Gastrocnemius medialis (tissue), 4 donors: Measurements from ENCODE around the gene DCP1A. TPM values are rescaled to one million over a fixed set of nuclear protein-coding genes. Genes with fewer than 3 reads are reported as not detected.

Experiments
- ATAC-seq, 2 donors: fragments of 150-250 bp; one replicate each; pipeline ENCODE4 v1.9.1; 2016
- DNase-seq, 2 donors: peaks; one replicate each; pipeline ENCODE4 v3.0.0-alpha.2; 2019
- H3K27ac ChIP-seq, 4 donors: fragments of 200-600 bp; sonication (generic); 1 replicate in 1 of 4; 2 replicates in 3 of 4; pipeline ENCODE4 v1.5.1; 2016 to 2018; ENCODE audit warnings: mild to moderate bottlenecking in 2 of 4, moderate library complexity in 1 of 4
- H3K27me3 ChIP-seq, 3 donors: fragments of 200-600 bp; sonication (generic) in 2 of 3; 1 replicate in 1 of 3; 2 replicates in 2 of 3; pipeline versions ENCODE4 v1.5.1 to v1.6.0; 2016 to 2019; ENCODE audit warnings: mild to moderate bottlenecking in 1 of 3, moderate library complexity in 1 of 3
- H3K36me3 ChIP-seq, 2 donors: fragments of 200-600 bp; sonication (generic) in 1 of 2; one replicate each; pipeline ENCODE4 v1.5.1; 2017 to 2018
- H3K4me1 ChIP-seq, 2 donors: fragments of 200-600 bp; sonication (generic) in 1 of 2; one replicate each; pipeline ENCODE4 v1.5.1; 2016 to 2017; ENCODE audit warnings: mild to moderate bottlenecking in 2 of 2
- H3K4me3 ChIP-seq, 4 donors: fragments of 200-600 bp; sonication (generic) in 3 of 4; 1 replicate in 1 of 4; 2 replicates in 3 of 4; pipeline ENCODE4 v1.5.1; 2016 to 2019; ENCODE audit warnings: mild to moderate bottlenecking in 2 of 4
- H3K9me3 ChIP-seq, 3 donors: fragments of 200-600 bp; sonication (generic) in 2 of 3; 1 replicate in 1 of 3; 2 replicates in 2 of 3; pipeline ENCODE4 v1.5.1; 2016 to 2019
- POLR2A ChIP-seq, 2 donors: fragments of 450-650 bp; IDR thresholded peaks; one replicate each; pipeline ENCODE4 v1.6.1; 2017; ENCODE audit warnings: antibody characterized with exemption in 2 of 2, mild to moderate bottlenecking in 2 of 2, moderate library complexity in 2 of 2
- in situ Hi-C, 4 donors: fragments of 200-750 bp; cut with MboI; loops; one replicate each; pipeline versions ENCODE4 v1.15.0 to v1.8.0; 2017; ENCODE audit warnings: low sequenced_read_pairs in 4 of 4
- intact Hi-C: fragments of 100-400 bp; cut with DNase I; formaldehyde crosslinking; loops from one replicate; pipeline ENCODE4 v1.15.1; 2023; ENCODE audit warnings: low total_unique reads
- total RNA-seq, 4 donors: library from RNA; depleted of rRNA; stranded (reverse); fragments of >200 nt; gene quantifications; one replicate each; pipeline versions ENCODE4 v1.1.0 to v1.2.3, GENCODE V29; 2016
- TF ChIP-seq, protein P1 (sequence below), 5 experiments: fragments of 450-650 bp in 3 of 5; fragments of 200-600 bp in 2 of 5; sonication (generic) in 2 of 5; IDR thresholded peaks in 4 of 5; conservative IDR thresholded peaks in 1 of 5; 1 replicate in 4 of 5; 2 replicates in 1 of 5; pipeline ENCODE4 v1.5.1; 2016 to 2019; ENCODE audit warnings: antibody characterized with exemption in 5 of 5, mild to moderate bottlenecking in 3 of 5, moderate library complexity in 3 of 5

DCP1A gene
- total RNA-seq, 4 donors from 2014 or later, result 10.9 to 18.4 (median 15.2) TPM

DNA sequence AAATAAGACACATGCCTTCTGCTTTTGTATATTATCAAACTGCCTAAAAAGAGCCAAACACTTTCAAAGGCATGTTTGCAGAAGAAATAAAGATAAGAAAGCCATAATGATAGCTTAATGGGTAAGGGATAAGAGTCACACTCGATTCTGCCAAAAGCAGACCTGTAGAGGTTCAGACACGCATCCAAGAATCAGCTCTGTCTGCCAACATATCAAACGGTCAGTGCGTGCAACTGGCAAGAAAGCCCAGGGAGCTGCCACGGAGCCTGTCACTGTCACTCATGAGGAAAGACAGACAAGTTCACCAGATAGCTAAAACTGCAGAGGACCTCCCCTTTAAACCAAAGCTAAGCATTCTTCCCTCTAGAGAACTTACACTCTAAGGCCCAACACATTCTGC is 23.2 kb downstream of the DCP1A start:
- Histone ChIP-seq H3K4me1 (peaks cover 49 to 59% of the 10 kb centered on the region in 2 donors), H3K4me3 (no peak overlapping the region), H3K27me3 (no peaks in the 10 kb centered on the region), H3K27ac (peak overlapping the region; percentile 44 to 74 (median 50)), H3K36me3 (peaks cover 0 to 8% of the 10 kb centered on the region in 2 donors), H3K9me3 (no peaks in the 10 kb centered on the region)
- ATAC-seq, result peak; percentile 35 to 51
- in situ Hi-C loops, result no loop called here
- intact Hi-C loops, result no loop called here
- peak; percentile 44 to 80 for DNase-seq
- TF ChIP-seq, protein P1, sequence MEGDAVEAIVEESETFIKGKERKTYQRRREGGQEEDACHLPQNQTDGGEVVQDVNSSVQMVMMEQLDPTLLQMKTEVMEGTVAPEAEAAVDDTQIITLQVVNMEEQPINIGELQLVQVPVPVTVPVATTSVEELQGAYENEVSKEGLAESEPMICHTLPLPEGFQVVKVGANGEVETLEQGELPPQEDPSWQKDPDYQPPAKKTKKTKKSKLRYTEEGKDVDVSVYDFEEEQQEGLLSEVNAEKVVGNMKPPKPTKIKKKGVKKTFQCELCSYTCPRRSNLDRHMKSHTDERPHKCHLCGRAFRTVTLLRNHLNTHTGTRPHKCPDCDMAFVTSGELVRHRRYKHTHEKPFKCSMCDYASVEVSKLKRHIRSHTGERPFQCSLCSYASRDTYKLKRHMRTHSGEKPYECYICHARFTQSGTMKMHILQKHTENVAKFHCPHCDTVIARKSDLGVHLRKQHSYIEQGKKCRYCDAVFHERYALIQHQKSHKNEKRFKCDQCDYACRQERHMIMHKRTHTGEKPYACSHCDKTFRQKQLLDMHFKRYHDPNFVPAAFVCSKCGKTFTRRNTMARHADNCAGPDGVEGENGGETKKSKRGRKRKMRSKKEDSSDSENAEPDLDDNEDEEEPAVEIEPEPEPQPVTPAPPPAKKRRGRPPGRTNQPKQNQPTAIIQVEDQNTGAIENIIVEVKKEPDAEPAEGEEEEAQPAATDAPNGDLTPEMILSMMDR (IDR thresholded peaks at IDR 0.05 in 4 of 5, conservative IDR thresholded peaks at IDR 0.05 in 1 of 5), result no peak
- no peak for TF ChIP-seq POLR2A (IDR thresholded peaks at IDR 0.05)

DNA sequence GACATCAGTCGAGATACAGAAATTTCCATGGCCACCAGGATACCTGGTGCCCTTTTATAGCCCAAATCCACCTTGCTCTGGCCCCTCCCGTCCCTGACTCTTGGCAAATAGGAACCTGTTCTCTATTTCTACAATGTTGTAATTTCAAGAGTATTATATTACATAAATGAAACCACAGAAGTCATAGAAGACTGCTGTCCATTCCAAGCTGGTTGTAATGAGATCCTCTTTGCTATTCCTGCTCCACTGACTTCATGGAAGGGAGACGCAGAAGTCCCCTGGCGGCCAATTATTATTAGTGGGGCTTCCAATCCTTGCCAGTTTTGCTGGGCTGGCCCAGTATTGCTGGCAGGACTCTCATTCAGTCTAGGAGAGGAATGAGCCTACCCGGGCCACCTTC is 26.6 kb downstream of the DCP1A start:
- peak; percentile 99 for ATAC-seq
- in situ Hi-C loops, result no loop called here
- peak; percentile 48 to 85 for DNase-seq

DNA sequence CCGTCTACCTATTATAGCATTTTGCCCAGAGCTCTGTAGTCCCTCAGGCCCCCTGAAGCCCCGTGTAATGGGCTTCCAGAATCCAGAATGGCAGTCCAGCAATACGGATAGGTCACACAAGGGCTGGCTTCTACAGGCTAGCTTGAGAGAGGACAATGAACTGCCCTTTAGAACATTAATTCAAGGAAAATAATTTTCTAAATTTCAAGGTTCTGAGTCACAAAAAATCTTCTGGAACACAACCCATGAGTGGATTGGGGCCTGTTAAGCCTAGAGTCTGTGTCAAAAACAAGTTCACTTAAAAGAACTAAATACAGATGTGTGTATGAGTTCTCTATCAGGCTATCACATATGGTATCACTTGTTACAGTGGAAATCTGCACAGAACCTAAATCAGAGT is 28.8 kb downstream of the DCP1A start:
- intact Hi-C loops (no loop called here), in situ Hi-C loops (no loop called here)
- Histone ChIP-seq H3K4me3 (no peak overlapping the region), H3K9me3 (no peaks in the 10 kb centered on the region), H3K36me3 (peaks cover 0 to 18% of the 10 kb centered on the region in 2 donors), H3K4me1 (peaks cover 30 to 43% of the 10 kb centered on the region in 2 donors), H3K27ac (no peak overlapping the region), H3K27me3 (no peaks in the 10 kb centered on the region)
- TF ChIP-seq, protein P1 (IDR thresholded peaks at IDR 0.05 in 4 of 5, conservative IDR thresholded peaks at IDR 0.05 in 1 of 5), result no peak
- no peak for TF ChIP-seq POLR2A (IDR thresholded peaks at IDR 0.05)
- no peak for DNase-seq
- no peak for ATAC-seq

More for the DNA sequence above, 26.6 kb downstream of the DCP1A start:
- Histone ChIP-seq H3K27me3 (no peaks in the 10 kb centered on the region), H3K4me3 (no peak overlapping the region), H3K4me1 (peaks cover 50 to 60% of the 10 kb centered on the region in 2 donors), H3K9me3 (no peaks in the 10 kb centered on the region), H3K36me3 (peaks cover 0 to 18% of the 10 kb centered on the region in 2 donors), H3K27ac (peak overlapping the region; percentile 81 to 86 (median 82))
- intact Hi-C loops, result loop anchor here (2.0 kb wide), 2 partner anchors 14 to 26 kb away; partner anchors contain the start of gene DCP1A
- TF ChIP-seq, protein P1 (IDR thresholded peaks at IDR 0.05 in 4 of 5, conservative IDR thresholded peaks at IDR 0.05 in 1 of 5), result peak; percentile 51 to 63 (median 58)
- no peak for TF ChIP-seq POLR2A (IDR thresholded peaks at IDR 0.05)

DNA sequence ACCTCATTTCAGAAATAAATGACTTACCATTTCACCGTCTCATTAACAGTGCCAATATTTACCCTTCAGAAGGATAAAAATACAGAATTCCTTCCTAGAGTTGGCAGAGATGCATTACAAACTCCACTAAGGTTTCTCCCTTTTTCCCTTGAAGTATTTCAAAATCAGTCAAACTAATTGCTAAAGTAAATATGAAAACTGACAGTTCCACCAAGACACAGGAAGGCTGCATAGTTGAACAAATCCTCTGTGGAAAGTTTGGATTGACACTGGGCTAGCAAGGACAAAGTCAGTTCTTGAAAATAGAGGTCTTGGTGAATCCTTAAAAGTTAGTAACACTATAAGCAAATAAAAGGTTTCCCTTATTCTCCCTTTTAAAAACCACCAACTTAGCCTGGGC is 34.5 kb downstream of the DCP1A start:
- Histone ChIP-seq H3K27ac (peak overlapping the region in 3 of 4 donors; percentile 7 to 60 (median 57)), H3K4me3 (no peak overlapping the region), H3K27me3 (no peaks in the 10 kb centered on the region), H3K9me3 (no peaks in the 10 kb centered on the region), H3K4me1 (peaks cover 5 to 13% of the 10 kb centered on the region in 2 donors), H3K36me3 (peaks cover 2 to 45% of the 10 kb centered on the region in 2 donors)
- in situ Hi-C loops (no loop called here), intact Hi-C loops (no loop called here)
- TF ChIP-seq, protein P1 (IDR thresholded peaks at IDR 0.05 in 4 of 5, conservative IDR thresholded peaks at IDR 0.05 in 1 of 5), result no peak
- no peak for TF ChIP-seq POLR2A (IDR thresholded peaks at IDR 0.05)
- ATAC-seq, result no peak
- no peak for DNase-seq

DNA sequence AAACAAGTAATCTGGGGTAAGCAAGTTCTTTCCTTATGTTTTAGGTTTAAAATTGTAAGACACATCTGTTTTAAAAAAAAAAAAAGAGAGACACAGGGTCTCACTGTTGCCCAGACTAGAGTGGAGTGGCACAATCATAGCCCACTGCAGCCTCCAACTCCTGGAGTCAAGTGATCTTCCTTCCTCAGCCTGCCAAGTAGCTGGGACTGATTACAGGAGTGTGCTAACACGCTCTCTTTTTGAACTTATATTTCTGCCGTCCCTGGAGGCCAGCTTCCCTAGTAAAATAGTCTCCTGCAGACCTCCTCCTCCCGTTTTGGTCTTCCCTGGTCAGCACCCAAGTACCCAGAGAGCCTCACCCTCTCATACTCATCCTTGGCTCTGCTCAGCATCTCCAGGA is 35.5 kb downstream of the DCP1A start:
- peak overlapping the region; percentile 27 to 60 (median 50) for H3K27ac ChIP-seq
- peak; percentile 50 to 78 for ATAC-seq
- peaks cover 2 to 43% of the 10 kb centered on the region in 2 donors for H3K36me3 ChIP-seq
- DNase-seq, result peak in 1 of 2 donors; percentile 34
- H3K4me3 ChIP-seq, result no peak overlapping the region
- no peaks in the 10 kb centered on the region for H3K9me3 ChIP-seq
- intact Hi-C loops (no loop called here), in situ Hi-C loops (no loop called here)
- no peaks in the 10 kb centered on the region for H3K27me3 ChIP-seq
- H3K4me1 ChIP-seq, result peaks cover 6 to 18% of the 10 kb centered on the region in 2 donors
- TF ChIP-seq, protein P1 (IDR thresholded peaks at IDR 0.05 in 4 of 5, conservative IDR thresholded peaks at IDR 0.05 in 1 of 5), result no peak
- no peak for TF ChIP-seq POLR2A (IDR thresholded peaks at IDR 0.05)
